Activated CD8-positive, alpha-beta T cell treated with anti-CD3 and anti-CD28 coated beads, Interleukin-2, amount 10 ng/mL, durations not matched to agents 7 days and 5 days (primary cell): Measurements from ENCODE around the gene POLR1C. TPM values are rescaled to one million over a fixed set of nuclear protein-coding genes. Genes with fewer than 3 reads are reported as not detected.

Experiments
- ATAC-seq: fragments of 150-1000 bp; cut with Tn5 transposase; one replicate; pipeline ENCODE4 v1.10.0; 2021; ENCODE audit warnings: moderate library complexity
- CTCF ChIA-PET: fragments of 350-600 bp; sonication (Branson Sonifier 250); formaldehyde crosslinking; loops from one replicate; lab custom pipeline; 2021; ENCODE audit warnings: antibody characterized with exemption; lab: Charles Lee
- POLR2A ChIA-PET: fragments of 350-600 bp; sonication (Branson Sonifier 250); formaldehyde crosslinking; loops from one replicate; lab custom pipeline; 2021; ENCODE audit warnings: antibody characterized with exemption; lab: Charles Lee
- DNase-seq: peaks from one replicate; pipeline ENCODE4 v3.0.0-alpha.2; 2020
- H3K27ac Mint-ChIP-seq: one replicate; pipeline ENCODE4 v1.8.0; 2021; ENCODE audit warnings: mild to moderate bottlenecking, mixed read lengths
- H3K27me3 Mint-ChIP-seq: one replicate; pipeline ENCODE4 v1.8.0; 2021; ENCODE audit warnings: low read depth, mixed read lengths
- H3K36me3 Mint-ChIP-seq: one replicate; pipeline ENCODE4 v1.8.0; 2021; ENCODE audit warnings: low read depth, mixed read lengths
- H3K4me1 Mint-ChIP-seq: one replicate; pipeline ENCODE4 v1.8.0; 2021; ENCODE audit warnings: low read depth, mixed read lengths
- H3K4me3 Mint-ChIP-seq: one replicate; pipeline ENCODE4 v1.8.0; 2021; ENCODE audit warnings: mild to moderate bottlenecking, mixed read lengths
- H3K9me3 Mint-ChIP-seq: one replicate; pipeline ENCODE4 v1.8.0; 2022; ENCODE audit warnings: mixed read lengths; ENCODE audit not compliant: insufficient read depth
- total RNA-seq, 2 experiments: library from RNA; stranded (reverse); gene quantifications; one replicate each; pipeline ENCODE4 v1.2.3, GENCODE V29; 2021

The POLR1C gene
- total RNA-seq, 2 experiments from 2014 or later: 34.7 to 35.4 TPM

DNA sequence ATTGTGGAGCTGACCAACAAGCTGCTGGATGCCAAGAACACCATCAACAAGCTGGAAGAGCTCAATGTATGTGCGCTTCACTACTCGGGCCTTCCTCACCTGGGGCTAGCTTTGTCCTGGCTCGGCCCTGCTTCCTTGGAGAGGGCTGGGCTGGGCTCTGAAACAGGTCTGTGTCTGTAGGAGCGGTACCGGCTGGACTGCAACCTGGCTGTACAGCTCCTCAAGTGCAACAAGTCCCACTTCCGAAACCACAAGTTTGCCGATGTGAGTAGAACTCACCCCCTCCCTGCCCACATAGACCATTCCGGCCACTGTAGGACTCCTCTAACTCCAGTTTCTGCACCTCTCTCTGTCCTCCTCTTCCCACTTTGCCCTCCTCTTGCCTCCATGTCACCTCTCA lies 13.4 kb upstream of the POLR1C start:
- Mint-ChIP-seq H3K9me3 (no peaks in the 10 kb centered on the region), H3K27me3 (peaks cover 5% of the 10 kb centered on the region), H3K4me3 (no peak overlapping the region), H3K36me3 (peaks cover 27% of the 10 kb centered on the region), H3K27ac (no peak overlapping the region), H3K4me1 (peaks cover 7% of the 10 kb centered on the region)
- ChIA-PET CTCF (no interaction called here), POLR2A (interaction anchor here (0.9 kb wide), 1 partner anchor 206 kb away, joined by 3 read pairs; no protein-coding TSS in a partner anchor)
- ATAC-seq (no peak), DNase-seq (no peak)

DNA sequence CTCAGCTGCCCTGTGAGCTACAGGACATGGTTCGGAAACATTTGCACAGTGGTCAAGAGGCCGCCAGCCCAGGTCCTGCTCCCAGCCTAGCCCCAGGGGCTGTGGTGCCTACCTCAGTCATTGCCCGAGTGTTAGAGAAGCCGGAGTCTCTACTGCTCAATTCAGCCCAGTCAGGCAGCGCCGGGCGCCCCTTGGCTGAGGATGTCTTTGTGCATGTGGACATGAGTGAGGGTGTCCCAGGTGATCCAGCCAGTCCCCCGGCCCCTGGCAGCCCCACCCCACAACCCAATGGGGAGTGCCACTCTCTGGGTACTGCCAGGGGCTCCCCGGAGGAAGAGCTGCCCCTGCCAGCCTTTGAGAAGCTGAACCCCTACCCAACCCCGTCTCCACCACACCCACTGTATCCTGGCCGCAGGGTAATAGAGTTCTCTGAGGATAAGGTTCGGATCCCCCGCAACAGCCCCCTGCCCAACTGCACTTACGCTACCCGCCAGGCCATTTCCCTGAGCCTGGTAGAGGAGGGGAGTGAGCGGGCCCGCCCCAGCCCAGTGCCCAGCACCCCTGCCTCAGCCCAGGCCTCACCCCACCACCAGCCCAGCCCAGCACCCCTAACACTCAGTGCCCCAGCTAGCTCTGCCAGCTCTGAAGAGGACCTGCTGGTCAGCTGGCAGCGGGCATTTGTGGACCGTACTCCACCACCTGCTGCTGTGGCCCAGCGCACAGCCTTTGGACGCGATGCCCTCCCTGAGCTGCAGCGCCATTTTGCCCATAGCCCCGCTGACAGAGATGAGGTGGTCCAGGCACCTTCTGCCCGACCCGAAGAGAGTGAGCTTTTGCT lies 11.9 kb upstream of the POLR1C start:
- Mint-ChIP-seq H3K9me3 (no peaks in the 10 kb centered on the region), H3K27me3 (peaks cover 15% of the 10 kb centered on the region), H3K4me1 (peaks cover 13% of the 10 kb centered on the region), H3K36me3 (peaks cover 29% of the 10 kb centered on the region), H3K4me3 (no peak overlapping the region), H3K27ac (no peak overlapping the region)
- ChIA-PET CTCF (interaction anchor here (0.8 to 5.1 kb wide), 11 partner anchors 10 to 281 kb away, joined by 3 to 65 read pairs (median 11); partner anchors contain the start of genes DNPH1, POLR1C and YIPF3), POLR2A (interaction anchor here (1.5 kb wide), 1 partner anchor 27 kb away, joined by 4 read pairs; no protein-coding TSS in a partner anchor)
- no peak for DNase-seq
- no peak for ATAC-seq

DNA sequence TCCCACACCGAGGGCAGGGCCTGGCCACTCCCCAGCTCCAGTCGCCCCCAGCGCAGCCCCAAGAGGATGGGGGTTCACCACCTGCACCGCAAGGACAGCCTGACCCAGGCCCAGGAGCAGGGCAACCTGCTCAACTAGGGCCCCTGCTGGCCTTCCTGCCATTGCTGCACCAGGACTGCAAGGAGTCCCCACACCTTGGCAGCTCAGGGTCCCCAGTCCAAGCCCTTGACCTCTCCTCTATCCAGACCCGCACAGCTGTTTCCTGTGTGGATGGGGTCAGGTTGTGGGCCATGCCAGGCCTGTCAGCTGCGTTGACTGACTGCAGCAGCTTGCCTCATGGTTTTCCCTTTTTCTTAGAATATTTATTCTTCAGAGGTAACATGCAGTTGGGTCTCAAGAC lies 11.2 kb upstream of the POLR1C start:
- CTCF ChIA-PET: interaction anchor here (0.7 to 5.1 kb wide), 28 partner anchors 11 to 606 kb away, joined by 3 to 65 read pairs (median 6); partner anchors contain the start of genes ABCC10, CRIP3, DLK2 and DNPH1
- H3K9me3 Mint-ChIP-seq: no peaks in the 10 kb centered on the region
- ATAC-seq (no peak), DNase-seq (no peak)
- H3K27me3 Mint-ChIP-seq: peaks cover 15% of the 10 kb centered on the region
- peaks cover 13% of the 10 kb centered on the region for H3K4me1 Mint-ChIP-seq
- H3K4me3 Mint-ChIP-seq: no peak overlapping the region
- POLR2A ChIA-PET: interaction anchor here (1.1 to 1.5 kb wide), 2 partner anchors 28 to 277 kb away, joined by 3 to 4 read pairs; partner anchors contain the start of gene DNPH1
- H3K36me3 Mint-ChIP-seq: peaks cover 28% of the 10 kb centered on the region
- no peak overlapping the region for H3K27ac Mint-ChIP-seq

DNA sequence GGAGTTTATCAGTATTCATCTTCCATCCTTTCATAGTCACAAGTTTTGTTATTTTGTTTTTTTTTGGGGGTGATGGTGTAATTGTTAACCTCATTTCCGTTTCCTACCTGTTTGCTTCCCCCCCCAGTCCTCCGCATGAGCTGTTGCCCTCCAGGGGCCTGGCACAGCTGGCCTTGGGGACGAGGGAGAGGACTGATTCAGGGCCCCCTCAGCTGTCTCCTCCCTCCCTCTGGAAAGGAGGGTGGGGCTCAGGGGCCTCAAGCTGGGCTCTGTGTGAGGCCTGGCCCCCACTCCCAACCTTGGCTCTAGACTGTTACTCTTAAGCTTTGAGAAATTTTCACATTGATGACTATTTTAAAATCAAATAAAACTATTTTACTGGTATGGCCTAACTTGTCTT lies 10.7 kb upstream of the POLR1C start:
- Mint-ChIP-seq H3K36me3 (peaks cover 30% of the 10 kb centered on the region), H3K27me3 (peaks cover 15% of the 10 kb centered on the region), H3K4me3 (no peak overlapping the region), H3K9me3 (no peaks in the 10 kb centered on the region), H3K27ac (no peak overlapping the region), H3K4me1 (peaks cover 13% of the 10 kb centered on the region)
- ChIA-PET POLR2A (interaction anchor here (1.1 to 2.1 kb wide), 5 partner anchors 10 to 277 kb away, joined by 3 to 9 read pairs (median 4); partner anchors contain the start of genes DNPH1, POLR1C and YIPF3), CTCF (interaction anchor here (0.7 to 5.1 kb wide), 34 partner anchors 11 to 606 kb away, joined by 3 to 65 read pairs (median 6); partner anchors contain the start of genes ABCC10, CRIP3, DLK2 and GTPBP2)
- no peak for ATAC-seq
- no peak for DNase-seq

DNA sequence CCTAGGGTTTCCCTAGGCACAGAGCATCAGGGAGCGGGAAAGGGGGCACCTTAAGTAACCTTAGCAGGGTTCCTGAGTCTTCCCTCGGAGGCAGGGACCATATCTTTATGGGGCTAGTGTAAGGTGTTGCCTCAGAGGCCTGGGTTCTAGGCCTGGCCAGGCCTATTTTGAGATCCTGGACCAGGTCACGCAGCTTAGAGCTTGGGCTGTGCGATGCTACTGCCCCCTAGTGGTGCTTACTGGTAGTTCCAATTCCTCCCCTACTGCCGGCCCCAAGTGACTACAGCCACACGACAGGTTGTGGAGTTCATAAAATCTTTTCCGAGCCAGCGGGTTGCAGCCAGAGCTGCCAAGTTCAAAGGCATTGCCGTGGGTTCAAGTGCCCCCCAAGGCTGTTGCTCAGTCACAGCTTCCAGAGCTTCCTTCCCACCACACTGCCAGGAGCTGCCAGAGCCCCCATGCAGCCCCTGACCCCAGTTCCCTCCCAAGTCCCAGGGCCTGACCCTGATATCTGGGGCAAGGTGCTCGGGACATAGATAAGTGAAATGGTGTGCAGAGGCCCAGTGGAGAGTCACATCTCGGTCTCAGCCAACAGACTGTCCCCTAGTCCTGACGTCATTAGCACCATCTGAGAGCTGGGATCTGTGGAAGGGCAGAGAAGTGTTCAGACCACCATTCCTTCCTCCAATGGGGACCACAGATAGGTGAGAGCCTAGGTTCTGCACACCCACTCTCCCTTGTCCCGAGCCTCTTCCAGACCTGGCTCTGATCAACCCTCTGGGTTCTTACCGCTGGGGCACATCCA lies 10.0 kb upstream of the POLR1C start:
- DNase-seq (peak; percentile 89), ATAC-seq (peak; percentile 67)
- Mint-ChIP-seq H3K36me3 (peaks cover 30% of the 10 kb centered on the region), H3K4me3 (no peak overlapping the region), H3K27ac (no peak overlapping the region), H3K27me3 (peaks cover 15% of the 10 kb centered on the region), H3K4me1 (peaks cover 13% of the 10 kb centered on the region), H3K9me3 (no peaks in the 10 kb centered on the region)
- ChIA-PET CTCF (interaction anchor here (0.6 to 5.1 kb wide), 45 partner anchors 11 to 363 kb away, joined by 3 to 65 read pairs (median 5); partner anchors contain the start of genes ABCC10, CRIP3, DLK2 and DNPH1), POLR2A (interaction anchor here (0.6 to 2.1 kb wide), 6 partner anchors 10 to 499 kb away, joined by 3 to 9 read pairs (median 3); partner anchors contain the start of genes DNPH1, POLR1C and YIPF3)

DNA sequence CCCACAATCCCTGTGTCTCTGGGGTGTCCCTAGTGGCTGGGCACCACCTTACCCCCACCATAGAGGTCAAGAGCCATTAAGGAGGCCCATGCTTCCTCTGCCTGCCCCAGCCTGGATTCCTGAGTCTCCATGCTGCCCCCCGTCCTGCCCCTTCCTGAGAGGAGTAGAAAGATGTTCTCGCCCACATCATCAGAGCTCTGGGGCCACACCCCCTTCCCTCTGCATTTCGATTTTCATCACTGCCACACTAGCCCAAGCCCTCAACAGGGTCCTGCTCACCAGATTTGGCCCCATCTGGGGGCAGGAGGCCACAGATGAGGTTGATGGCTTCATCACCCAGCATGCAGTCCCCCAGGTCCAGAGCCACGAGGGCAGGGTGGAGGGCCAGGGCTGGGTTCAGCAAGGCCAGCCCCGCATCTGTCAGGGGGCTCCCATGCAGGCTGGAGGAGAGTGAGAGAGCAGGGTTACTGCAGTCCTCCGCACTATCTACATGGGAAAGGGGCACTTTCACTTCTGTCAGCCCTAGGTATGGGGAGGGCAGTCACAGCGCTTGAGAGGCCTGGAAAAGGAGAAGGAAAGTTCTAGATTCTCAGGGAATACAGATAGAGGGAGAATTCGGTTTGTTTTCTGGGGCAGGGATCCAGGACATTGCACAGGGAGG lies 8.3 kb upstream of the POLR1C start:
- Mint-ChIP-seq H3K4me1 (peaks cover 13% of the 10 kb centered on the region), H3K36me3 (peaks cover 38% of the 10 kb centered on the region), H3K9me3 (no peaks in the 10 kb centered on the region), H3K27me3 (peaks cover 15% of the 10 kb centered on the region), H3K27ac (peak overlapping the region; percentile 22), H3K4me3 (peak overlapping the region; percentile 66)
- ChIA-PET POLR2A (interaction anchor here (2.1 kb wide), 1 partner anchor 8 kb away, joined by 9 read pairs; the partner anchor contains the start of genes POLR1C and YIPF3), CTCF (interaction anchor here (0.9 to 5.1 kb wide), 11 partner anchors 13 to 365 kb away, joined by 3 to 65 read pairs (median 9); partner anchors contain the start of genes ABCC10, DLK2, DNPH1 and VEGFA)
- DNase-seq (no peak), ATAC-seq (no peak)

DNA sequence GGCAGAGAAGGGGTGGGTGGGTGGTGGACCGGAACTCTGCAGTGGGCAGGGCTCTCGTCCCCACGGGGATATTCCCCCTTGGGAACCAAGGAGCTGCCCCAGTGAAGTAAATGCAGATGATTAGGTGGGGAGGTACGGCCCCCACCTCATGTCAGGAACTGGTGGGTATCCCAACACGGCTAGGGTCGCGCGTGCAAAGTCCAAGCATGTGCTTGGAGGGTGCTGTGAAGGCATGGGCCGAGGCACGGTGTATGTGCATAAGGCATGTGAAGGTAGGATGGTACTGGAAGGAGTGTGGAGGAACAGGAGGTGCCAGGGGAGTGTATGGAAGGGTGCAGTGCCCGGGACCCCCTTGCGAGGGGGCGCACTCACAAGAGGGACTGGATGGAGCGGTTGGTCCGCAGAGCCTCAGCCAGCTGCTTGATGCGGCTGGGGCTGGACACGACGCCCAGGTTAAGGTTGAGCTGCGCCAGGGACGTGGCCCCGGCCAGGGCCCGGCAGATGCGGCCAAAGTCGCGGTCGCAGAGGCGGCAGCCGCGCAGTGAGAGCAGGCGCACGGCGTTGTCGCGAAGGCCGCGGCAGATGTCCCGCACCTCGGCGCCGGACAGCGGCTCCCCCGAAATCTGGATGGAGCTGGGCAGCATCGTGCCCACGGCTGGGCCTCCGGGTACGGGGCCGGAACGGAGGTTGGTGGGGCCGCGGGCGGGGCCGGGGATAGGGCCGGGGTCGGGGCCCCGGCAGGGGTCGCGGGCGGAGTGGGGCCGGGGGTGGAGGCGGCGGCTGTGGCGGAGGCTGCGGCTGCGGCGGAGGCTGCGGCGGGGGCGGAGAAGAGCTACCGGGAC lies 7.5 kb upstream of the POLR1C start:
- CTCF ChIA-PET: interaction anchor here (5.1 kb wide), 1 partner anchor 15 kb away, joined by 65 read pairs; no protein-coding TSS in a partner anchor

DNA sequence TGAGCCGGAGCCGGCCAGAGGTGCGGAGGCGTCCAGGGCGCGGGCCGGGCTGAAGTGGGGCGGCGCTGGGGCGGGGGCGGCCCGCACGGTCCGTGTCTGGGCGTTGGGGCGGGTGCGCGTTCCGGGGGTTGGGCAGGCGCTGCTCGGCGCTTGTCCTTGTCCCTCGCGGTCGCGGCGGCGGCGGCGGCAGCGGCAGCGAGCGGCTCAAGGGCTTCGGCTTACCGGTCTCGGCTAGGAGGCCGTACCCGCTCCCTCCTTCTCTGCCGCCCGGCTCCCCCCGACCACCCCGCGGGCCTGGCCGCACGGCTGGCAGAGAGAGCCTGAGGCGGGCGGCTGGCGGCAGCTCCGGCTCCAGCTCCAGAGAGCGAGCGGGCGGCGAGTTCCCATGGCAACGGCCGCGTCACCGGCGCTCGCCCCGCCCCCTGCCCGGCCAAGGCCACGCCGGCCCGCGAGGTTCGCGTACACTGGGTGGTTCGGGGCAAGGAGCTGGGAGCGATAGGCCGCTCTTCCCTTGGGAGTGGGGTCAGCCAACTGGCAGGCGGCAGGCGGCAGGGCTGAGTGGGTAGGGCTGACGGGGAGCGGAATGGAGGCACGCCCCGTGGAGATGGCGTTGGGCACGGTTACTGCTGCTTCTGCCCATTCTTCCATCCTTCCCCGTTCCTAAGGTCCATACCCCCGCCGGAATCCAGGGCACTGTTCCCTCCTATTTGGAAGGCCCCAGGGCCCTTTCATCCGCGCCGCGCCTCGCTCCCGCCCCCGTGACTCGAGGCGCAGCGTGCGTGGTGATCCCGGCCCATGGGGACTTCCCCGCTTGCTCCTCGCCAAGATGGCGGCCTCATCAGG lies 6.7 kb upstream of the POLR1C start, which contains the start of gene LRRC73:
Gene LRRC73, minus strand, starts transcription at position 363 of the 843 bp plus-strand sequence. CDS start 561 bp downstream, outside the sequence.
- Mint-ChIP-seq H3K9me3 (no peaks in the 10 kb centered on the region), H3K27ac (peak within 1 kb of the TSS; percentile 69)
- CTCF ChIA-PET: no interaction called here

More for the DNA sequence above, 7.5 kb upstream of the POLR1C start:
- H3K9me3 Mint-ChIP-seq: no peaks in the 10 kb centered on the region
- peak; percentile 7 for ATAC-seq
- peak overlapping the region; percentile 69 for H3K27ac Mint-ChIP-seq
- H3K4me3 Mint-ChIP-seq: peak overlapping the region; percentile 66
- H3K4me1 Mint-ChIP-seq: peaks cover 16% of the 10 kb centered on the region
- POLR2A ChIA-PET: interaction anchor here (0.8 to 1.1 kb wide), 2 partner anchors 32 to 120 kb away, joined by 3 to 4 read pairs; partner anchors contain the start of genes GTPBP2 and TJAP1
- H3K27me3 Mint-ChIP-seq: peaks cover 15% of the 10 kb centered on the region
- DNase-seq: no peak
- H3K36me3 Mint-ChIP-seq: peaks cover 36% of the 10 kb centered on the region

DNA sequence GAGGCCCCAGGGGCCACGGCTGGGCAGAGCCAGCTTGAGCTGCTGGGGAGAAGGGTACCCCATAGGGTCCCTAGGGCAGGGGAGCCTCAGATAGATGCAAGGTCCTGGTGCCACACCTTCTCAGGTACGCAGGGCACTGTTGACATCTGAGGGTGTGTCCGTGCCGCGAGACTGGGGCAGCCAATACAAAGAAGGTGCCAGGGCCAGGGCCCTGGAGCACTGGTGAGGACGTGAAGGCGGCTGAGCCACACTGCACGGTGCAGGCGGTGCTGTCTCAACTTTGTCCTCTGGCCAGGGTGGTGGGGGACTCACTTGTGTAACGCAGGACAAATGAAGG lies 6.1 kb upstream of the POLR1C start:
- peaks cover 28% of the 10 kb centered on the region for H3K4me1 Mint-ChIP-seq
- peaks cover 43% of the 10 kb centered on the region for H3K36me3 Mint-ChIP-seq
- ChIA-PET CTCF (no interaction called here), POLR2A (interaction anchor here (0.6 kb wide), 1 partner anchor 570 kb away, joined by 4 read pairs; no protein-coding TSS in a partner anchor)
- H3K4me3 Mint-ChIP-seq: no peak overlapping the region
- DNase-seq (no peak), ATAC-seq (no peak)
- no peaks in the 10 kb centered on the region for H3K9me3 Mint-ChIP-seq
- H3K27ac Mint-ChIP-seq: no peak overlapping the region
- H3K27me3 Mint-ChIP-seq: peaks cover 15% of the 10 kb centered on the region

More for the DNA sequence above, 6.7 kb upstream of the POLR1C start, which contains the start of gene LRRC73:
- peaks cover 22% of the 10 kb centered on the region for H3K4me1 Mint-ChIP-seq
- H3K27me3 Mint-ChIP-seq: peaks cover 15% of the 10 kb centered on the region
- DNase-seq (peak; percentile 77), ATAC-seq (peak; percentile 74)
- POLR2A ChIA-PET: interaction anchor here (0.6 to 1.1 kb wide), 3 partner anchors 33 to 569 kb away, joined by 3 to 4 read pairs (median 4); partner anchors contain the start of genes GTPBP2 and TJAP1
- H3K36me3 Mint-ChIP-seq: peaks cover 39% of the 10 kb centered on the region
- peak within 1 kb of the TSS; percentile 66 for H3K4me3 Mint-ChIP-seq
